Right lobe of liver (tissue), 4 donors: Measurements from ENCODE around the gene IFI30.

ENCODE experiments used
- CTCF ChIP-seq, 4 donors: fragments of 200-600 bp in 3 of 4; fragments of 450-650 bp in 1 of 4; IDR thresholded peaks; one replicate each; pipeline versions ENCODE4 v1.5.1 to v1.8.0; 2016 to 2022; ENCODE audit warnings: antibody characterized with exemption in 4 of 4, mild to moderate bottlenecking in 2 of 4
- POLR2A ChIP-seq: fragments of 450-650 bp; IDR thresholded peaks from one replicate; pipeline ENCODE4 v1.6.1; 2017; ENCODE audit warnings: antibody characterized with exemption, mild to moderate bottlenecking
- donor health status: DM: no; HTN: no; CAD: no.
- donor health status: DM: no; HTN: no; CAD: no.
- donor health status: DM: no; HTN: yes; CAD: no.

GRCh38 chr19:18202778-18203407, 29.3 kb downstream of the IFI30 start:
- TF ChIP-seq POLR2A = no peak
- peak in 2 of 4 donors; percentile 16 to 26 for TF ChIP-seq CTCF (IDR thresholded peaks at IDR 0.05)
